Measurements from ENCODE around the gene DDIAS.

Gene DDIAS

DNA sequence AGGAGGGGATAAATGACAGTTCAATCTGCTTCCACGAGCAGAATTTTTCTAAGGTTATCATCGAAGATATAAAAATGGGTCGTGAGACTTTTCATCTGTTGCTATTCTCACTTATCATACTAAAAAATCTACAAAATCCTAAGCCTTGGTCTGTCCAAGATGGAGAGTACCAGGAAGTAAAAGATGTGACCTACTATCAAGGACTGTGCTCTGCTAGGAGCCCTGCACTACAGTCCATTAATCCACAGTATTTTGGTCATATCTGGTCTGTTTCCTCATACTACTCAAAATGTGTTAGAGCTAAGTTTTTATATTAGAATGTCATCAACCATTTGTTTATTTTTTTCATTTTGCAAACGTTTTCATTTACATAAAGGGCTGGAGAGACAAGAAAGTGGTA, 79.4 kb downstream of the DDIAS start:
- no peak overlapping the region for H3K27ac Mint-ChIP-seq
- no peak overlapping the region for H3K4me3 Mint-ChIP-seq
- H3K9me3 Mint-ChIP-seq (ENCODE audit: low read depth), result no peaks in the 10 kb centered on the region
- peaks cover 49% of the 10 kb centered on the region for H3K4me1 Mint-ChIP-seq (ENCODE audit: low read depth)
- H3K36me3 Mint-ChIP-seq, result peaks cover 18% of the 10 kb centered on the region
- no peaks in the 10 kb centered on the region for H3K27me3 Mint-ChIP-seq

DNA sequence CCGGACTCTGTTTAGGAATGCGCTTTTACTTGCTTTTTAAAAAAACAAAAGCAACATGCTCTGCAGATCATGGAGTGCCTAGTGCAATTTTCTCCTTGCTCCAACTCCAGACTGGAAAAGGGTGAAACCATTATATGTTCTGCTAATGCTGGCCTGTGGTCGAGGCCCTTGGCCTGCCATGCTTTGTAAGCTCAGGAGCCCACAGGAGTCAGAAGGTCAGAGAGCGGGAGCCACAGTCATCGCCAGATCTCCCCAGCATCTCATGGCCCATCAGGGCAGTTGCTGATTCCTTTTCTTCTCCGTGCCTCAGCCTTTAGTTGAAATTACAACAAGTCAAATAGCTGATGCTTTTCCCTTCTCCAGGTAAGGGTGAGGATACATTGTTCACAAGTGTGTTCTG, 80.3 kb downstream of the DDIAS start:
- no peak overlapping the region for H3K4me3 Mint-ChIP-seq
- no peaks in the 10 kb centered on the region for H3K9me3 Mint-ChIP-seq (ENCODE audit: low read depth)
- H3K36me3 Mint-ChIP-seq, result peaks cover 19% of the 10 kb centered on the region
- H3K27ac Mint-ChIP-seq, result peak overlapping the region; percentile 22
- H3K27me3 Mint-ChIP-seq, result no peaks in the 10 kb centered on the region
- H3K4me1 Mint-ChIP-seq (ENCODE audit: low read depth), result peaks cover 42% of the 10 kb centered on the region
